GM12892 (cell line): ENCODE data around the gene IL1RAP.

Experiments
- DNase-seq: peaks from one replicate; pipeline ENCODE4 v3.0.0; 2011; ENCODE audit not compliant: insufficient read length
- FAIRE-seq: peaks from 2 replicates; lab custom pipeline; 2011; peaks lifted over from hg19 to GRCh38; lab: Jason Lieb, UNC
- POLR2A ChIP-seq: IDR thresholded peaks from 2 replicates; pipeline ENCODE4 v1.6.1; 2011; ENCODE audit warnings: low read depth, low read length, control low read depth
- POLR2AphosphoS5 ChIP-seq: IDR thresholded peaks from 2 replicates; pipeline ENCODE4 v1.6.1; 2011; ENCODE audit warnings: low read depth, low read length, control low read depth
- TAF1 ChIP-seq: IDR thresholded peaks from 2 replicates; pipeline ENCODE4 v1.6.1; 2011; ENCODE audit warnings: low read depth, mild to moderate bottlenecking, control low read depth, low read length, borderline replicate concordance

IL1RAP gene

GRCh38 chr3:190585805-190586630, 72.1 kb downstream of the IL1RAP start:
- TF ChIP-seq POLR2AphosphoS5 (no peak), TAF1 (no peak), POLR2A (no peak)
- FAIRE-seq (peak; percentile 17), DNase-seq (no peak)

- peak; percentile 63 for FAIRE-seq
- no peak for DNase-seq
- TF ChIP-seq TAF1: no peak
- TF ChIP-seq POLR2A: no peak
- no peak for TF ChIP-seq POLR2AphosphoS5
Measured at GRCh38 chr3:190586631-190587011, 72.7 kb downstream of the IL1RAP start.

DNA sequence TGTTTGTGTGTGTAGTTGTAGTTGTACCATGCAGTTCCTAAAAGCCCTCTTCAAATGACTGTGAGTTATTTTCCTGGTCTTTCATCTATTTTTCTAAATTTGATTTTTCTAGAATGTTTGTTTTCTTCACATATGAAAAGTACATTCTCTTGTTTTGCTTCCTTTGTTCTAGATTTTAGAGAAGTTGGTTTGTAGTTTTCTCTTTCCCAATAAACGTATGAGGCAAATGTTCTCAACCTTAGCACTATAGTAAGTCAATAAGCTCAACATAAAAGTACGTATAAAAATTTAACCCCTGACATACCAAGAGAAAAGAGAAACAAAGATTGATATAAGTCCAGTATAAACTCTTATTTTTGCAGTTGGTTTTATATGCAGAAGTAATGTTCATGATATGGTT, 74.7 kb downstream of the IL1RAP start:
- FAIRE-seq (no peak), DNase-seq (no peak)
- TF ChIP-seq POLR2A (no peak), TAF1 (no peak), POLR2AphosphoS5 (no peak)

DNA sequence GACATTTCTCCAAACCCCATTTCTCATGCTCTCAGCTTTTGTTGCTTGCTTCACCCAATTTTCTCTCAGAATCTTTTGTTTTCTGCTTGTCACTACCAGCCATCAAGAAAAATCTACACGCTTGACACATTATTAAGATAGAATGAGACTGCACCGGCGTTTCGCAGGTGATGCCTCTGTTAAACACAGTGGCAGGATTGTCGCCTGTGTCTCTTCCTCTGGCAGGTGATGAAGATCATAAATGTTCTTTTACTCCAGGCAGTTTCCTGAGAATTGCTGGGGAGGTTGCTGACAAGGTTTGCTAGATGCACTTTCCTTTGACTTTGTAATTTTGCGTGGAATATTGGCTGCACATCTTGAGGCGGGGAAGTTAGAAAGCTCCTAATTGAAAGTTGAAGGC, 75.4 kb downstream of the IL1RAP start:
- no peak for DNase-seq
- no peak for FAIRE-seq
- TF ChIP-seq TAF1 (no peak), POLR2A (no peak), POLR2AphosphoS5 (no peak)

GRCh38 chr3:190591080-190591479, 77.2 kb downstream of the IL1RAP start:
- no peak for TF ChIP-seq POLR2A
- TF ChIP-seq TAF1: no peak
- TF ChIP-seq POLR2AphosphoS5: no peak
- no peak for DNase-seq
- FAIRE-seq: no peak

- TF ChIP-seq TAF1 (no peak), POLR2A (no peak), POLR2AphosphoS5 (no peak)
- DNase-seq (no peak), FAIRE-seq (no peak)
Measured at GRCh38 chr3:190593075-190593474, 79.2 kb downstream of the IL1RAP start.

- TF ChIP-seq TAF1 (no peak), POLR2AphosphoS5 (no peak), POLR2A (no peak)
- no peak for FAIRE-seq
- no peak for DNase-seq
Measured at GRCh38 chr3:190594171-190594570, 80.3 kb downstream of the IL1RAP start.

DNA sequence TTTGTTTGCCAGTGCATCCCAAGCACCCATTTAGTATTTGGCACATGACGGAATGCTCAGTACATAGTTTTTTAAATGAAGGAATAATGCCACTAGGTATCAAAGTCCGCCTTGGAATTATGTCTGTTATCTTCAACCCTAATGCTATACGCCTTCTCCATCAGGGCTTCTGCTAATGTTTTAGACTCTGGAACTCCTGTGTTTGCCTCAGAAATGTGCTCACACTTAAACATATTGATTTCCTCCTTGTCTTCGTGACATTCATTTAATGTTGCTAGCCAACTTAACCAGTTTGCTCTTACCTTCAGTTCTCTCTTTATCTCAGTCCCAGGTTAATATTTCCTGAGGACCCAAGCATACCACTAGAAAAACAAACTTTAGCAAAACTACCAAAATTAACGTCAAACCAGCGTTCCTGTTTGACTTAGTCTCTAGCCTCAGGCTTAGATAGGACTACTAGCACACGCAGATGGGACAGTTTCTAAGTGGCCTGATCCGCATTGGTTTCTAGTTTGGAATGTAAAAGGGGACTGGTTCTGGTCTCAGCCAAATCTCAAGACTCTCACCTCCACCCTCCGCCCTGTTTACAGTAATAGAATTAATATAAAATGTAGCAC, 81.4 kb downstream of the IL1RAP start:
- TF ChIP-seq POLR2AphosphoS5 (no peak), TAF1 (no peak), POLR2A (no peak)
- no peak for DNase-seq
- peak; percentile 14 for FAIRE-seq

DNA sequence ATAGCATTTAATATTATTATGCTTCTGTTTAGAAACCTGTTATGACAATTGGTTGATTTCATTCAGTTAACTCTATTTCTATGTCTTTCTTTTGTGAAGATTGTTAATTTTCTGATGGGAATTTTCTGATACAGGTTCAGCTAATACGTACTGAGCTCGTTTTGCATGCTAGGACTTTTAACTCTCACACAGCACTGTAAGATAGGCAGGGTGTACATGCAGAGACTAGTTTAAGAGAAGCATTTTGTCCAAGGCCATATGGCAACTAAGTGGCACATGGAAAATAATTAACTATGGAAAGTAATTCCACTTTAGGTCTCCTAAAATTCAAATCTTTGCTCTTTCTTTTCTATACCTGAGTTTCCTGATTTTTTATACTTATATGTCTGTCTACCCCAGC, 81.9 kb downstream of the IL1RAP start:
- TF ChIP-seq POLR2A (no peak), TAF1 (no peak), POLR2AphosphoS5 (no peak)
- no peak for FAIRE-seq
- no peak for DNase-seq

- TF ChIP-seq TAF1 (no peak), POLR2AphosphoS5 (no peak), POLR2A (no peak)
- no peak for DNase-seq
- no peak for FAIRE-seq
Measured at GRCh38 chr3:190596349-190597285, 82.7 kb downstream of the IL1RAP start.

GRCh38 chr3:190597291-190597690, 83.4 kb downstream of the IL1RAP start:
- no peak for FAIRE-seq

More at GRCh38 chr3:190597291-190597690, 83.4 kb downstream of the IL1RAP start:
- DNase-seq: no peak
- TF ChIP-seq TAF1 (no peak), POLR2AphosphoS5 (no peak), POLR2A (no peak)
